GM12878 (cell line): ENCODE data around the gene AHCYL2.

Experiments used
- BACH1 ChIP-seq: fragments of 450-650 bp; IDR thresholded peaks from 2 replicates; pipeline ENCODE4 v1.6.1; 2017; ENCODE audit warnings: mild to moderate bottlenecking, borderline replicate concordance
- BCL11A ChIP-seq: IDR thresholded peaks from 2 replicates; pipeline ENCODE4 v1.6.1; 2011; ENCODE audit warnings: low read depth, low read length
- BHLHE40 ChIP-seq, 2 experiments: fragments of 450-650 bp in 1 of 2; IDR thresholded peaks; 2 replicates each; pipeline ENCODE4 v1.6.1; 2011 to 2017; ENCODE audit warnings: low read depth in 2 of 2, borderline replicate concordance in 1 of 2, improper control_type of control experiment in 1 of 2, low read length in 1 of 2, mild to moderate bottlenecking in 1 of 2
- CBX5 ChIP-seq: sonication (generic); IDR thresholded peaks from 2 replicates; pipeline ENCODE4 v1.6.1; 2016; ENCODE audit warnings: low read depth, moderate library complexity, mild to moderate bottlenecking, inconsistent platforms
- TF ChIP-seq, protein P1 (sequence below), 3 experiments: IDR thresholded peaks in 2 of 3; conservative IDR thresholded peaks in 1 of 3; 2 replicates each; pipeline ENCODE4 v1.5.1; 2011; ENCODE audit warnings: low read depth in 3 of 3, low read length in 3 of 3, mild to moderate bottlenecking in 3 of 3, control low read depth in 2 of 3, moderate library complexity in 2 of 3, inconsistent platforms in 1 of 3, mixed read lengths in 1 of 3; ENCODE audit not compliant: control insufficient read depth in 2 of 3, insufficient read depth in 1 of 3; ENCODE audit errors: extremely low read depth in 1 of 3
- TF ChIP-seq, protein P2 (sequence below): IDR thresholded peaks from 2 replicates; pipeline ENCODE4 v1.6.1; 2011; ENCODE audit warnings: borderline replicate concordance, low read depth, mild to moderate bottlenecking, moderate library complexity, mixed read lengths, low read length; ENCODE audit not compliant: insufficient read depth; ENCODE audit errors: extremely low read length
- TF ChIP-seq, protein P3 (sequence below): fragments of 450-650 bp; IDR thresholded peaks from 2 replicates; pipeline ENCODE4 v1.6.1; 2017; ENCODE audit warnings: antibody characterized with exemption, mild to moderate bottlenecking, moderate library complexity

DNA sequence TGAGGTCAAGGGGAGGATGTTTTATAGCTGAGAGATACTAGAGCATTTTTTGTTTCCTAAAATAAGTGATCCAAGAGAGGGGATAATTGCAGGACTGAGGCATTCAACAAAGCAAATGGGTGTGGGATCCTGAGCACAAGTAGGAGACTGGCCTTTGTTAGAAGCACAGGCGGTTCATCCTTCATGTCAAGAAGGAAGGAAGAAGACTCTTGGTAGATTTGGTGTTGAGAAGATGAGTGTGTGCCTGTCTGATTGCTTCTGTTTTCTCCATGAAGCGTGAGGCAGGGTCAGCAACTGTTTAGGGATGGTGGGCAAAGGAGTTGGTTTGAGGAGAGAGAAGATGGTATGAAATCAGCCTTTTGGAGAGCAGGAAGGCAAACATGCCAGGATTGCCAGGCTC is 237.0 kb downstream of the AHCYL2 start:
- TF ChIP-seq, protein P1, sequence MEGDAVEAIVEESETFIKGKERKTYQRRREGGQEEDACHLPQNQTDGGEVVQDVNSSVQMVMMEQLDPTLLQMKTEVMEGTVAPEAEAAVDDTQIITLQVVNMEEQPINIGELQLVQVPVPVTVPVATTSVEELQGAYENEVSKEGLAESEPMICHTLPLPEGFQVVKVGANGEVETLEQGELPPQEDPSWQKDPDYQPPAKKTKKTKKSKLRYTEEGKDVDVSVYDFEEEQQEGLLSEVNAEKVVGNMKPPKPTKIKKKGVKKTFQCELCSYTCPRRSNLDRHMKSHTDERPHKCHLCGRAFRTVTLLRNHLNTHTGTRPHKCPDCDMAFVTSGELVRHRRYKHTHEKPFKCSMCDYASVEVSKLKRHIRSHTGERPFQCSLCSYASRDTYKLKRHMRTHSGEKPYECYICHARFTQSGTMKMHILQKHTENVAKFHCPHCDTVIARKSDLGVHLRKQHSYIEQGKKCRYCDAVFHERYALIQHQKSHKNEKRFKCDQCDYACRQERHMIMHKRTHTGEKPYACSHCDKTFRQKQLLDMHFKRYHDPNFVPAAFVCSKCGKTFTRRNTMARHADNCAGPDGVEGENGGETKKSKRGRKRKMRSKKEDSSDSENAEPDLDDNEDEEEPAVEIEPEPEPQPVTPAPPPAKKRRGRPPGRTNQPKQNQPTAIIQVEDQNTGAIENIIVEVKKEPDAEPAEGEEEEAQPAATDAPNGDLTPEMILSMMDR (IDR thresholded peaks at IDR 0.05 in 2 of 3, conservative IDR thresholded peaks at IDR 0.05 in 1 of 3; ENCODE audit: control insufficient read depth in 2 of 3, extremely low read depth in 1 of 3, insufficient read depth in 1 of 3, low read depth in 3 of 3, low read length in 3 of 3), result no peak
- TF ChIP-seq BCL11A (no peak), BACH1 (no peak), BHLHE40 (IDR thresholded peaks at IDR 0.05; ENCODE audit: borderline replicate concordance in 1 of 2, low read depth in 2 of 2, low read length in 1 of 2) (no peak), CBX5 (no peak)
- TF ChIP-seq, protein P2, sequence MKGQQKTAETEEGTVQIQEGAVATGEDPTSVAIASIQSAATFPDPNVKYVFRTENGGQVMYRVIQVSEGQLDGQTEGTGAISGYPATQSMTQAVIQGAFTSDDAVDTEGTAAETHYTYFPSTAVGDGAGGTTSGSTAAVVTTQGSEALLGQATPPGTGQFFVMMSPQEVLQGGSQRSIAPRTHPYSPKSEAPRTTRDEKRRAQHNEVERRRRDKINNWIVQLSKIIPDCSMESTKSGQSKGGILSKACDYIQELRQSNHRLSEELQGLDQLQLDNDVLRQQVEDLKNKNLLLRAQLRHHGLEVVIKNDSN, result no peak
- TF ChIP-seq, protein P3, sequence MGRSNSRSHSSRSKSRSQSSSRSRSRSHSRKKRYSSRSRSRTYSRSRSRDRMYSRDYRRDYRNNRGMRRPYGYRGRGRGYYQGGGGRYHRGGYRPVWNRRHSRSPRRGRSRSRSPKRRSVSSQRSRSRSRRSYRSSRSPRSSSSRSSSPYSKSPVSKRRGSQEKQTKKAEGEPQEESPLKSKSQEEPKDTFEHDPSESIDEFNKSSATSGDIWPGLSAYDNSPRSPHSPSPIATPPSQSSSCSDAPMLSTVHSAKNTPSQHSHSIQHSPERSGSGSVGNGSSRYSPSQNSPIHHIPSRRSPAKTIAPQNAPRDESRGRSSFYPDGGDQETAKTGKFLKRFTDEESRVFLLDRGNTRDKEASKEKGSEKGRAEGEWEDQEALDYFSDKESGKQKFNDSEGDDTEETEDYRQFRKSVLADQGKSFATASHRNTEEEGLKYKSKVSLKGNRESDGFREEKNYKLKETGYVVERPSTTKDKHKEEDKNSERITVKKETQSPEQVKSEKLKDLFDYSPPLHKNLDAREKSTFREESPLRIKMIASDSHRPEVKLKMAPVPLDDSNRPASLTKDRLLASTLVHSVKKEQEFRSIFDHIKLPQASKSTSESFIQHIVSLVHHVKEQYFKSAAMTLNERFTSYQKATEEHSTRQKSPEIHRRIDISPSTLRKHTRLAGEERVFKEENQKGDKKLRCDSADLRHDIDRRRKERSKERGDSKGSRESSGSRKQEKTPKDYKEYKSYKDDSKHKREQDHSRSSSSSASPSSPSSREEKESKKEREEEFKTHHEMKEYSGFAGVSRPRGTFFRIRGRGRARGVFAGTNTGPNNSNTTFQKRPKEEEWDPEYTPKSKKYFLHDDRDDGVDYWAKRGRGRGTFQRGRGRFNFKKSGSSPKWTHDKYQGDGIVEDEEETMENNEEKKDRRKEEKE, result no peak
